IPS DF 4.7 (cell line): Measurements from ENCODE around the gene PPP1R36.
"Not testable (repeated sequence)": the region's sequence is repeated elsewhere in the genome, so short reads cannot be mapped to it uniquely, and the experiment has no call there.

Experiments
- DNase-seq: peaks from one replicate; pipeline ENCODE4 v3.0.0-alpha.2; 2013; ENCODE audit warnings: low spot score; ENCODE audit errors: extremely low read depth

The PPP1R36 gene, protein sequence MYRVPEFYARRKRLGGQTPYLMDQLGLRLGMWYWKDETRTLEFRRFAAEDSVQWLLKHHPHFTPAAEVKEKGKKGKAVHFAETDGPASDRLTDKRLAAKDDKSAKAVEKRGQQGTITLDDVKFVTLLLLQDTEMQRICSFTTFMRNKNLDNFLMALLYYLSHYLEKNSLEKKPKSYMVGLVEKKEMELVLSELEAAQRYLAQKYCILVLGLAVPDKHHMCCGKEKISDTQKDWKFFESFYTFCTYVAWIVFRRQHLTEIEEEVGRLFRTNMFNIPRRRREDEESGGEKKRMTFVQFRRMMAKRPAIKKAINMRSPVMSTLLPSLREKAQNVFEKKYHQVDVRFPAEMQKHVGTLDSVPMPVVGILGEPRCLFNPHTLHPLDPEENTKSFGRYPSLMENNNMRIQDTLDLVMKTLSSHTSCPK

DNA sequence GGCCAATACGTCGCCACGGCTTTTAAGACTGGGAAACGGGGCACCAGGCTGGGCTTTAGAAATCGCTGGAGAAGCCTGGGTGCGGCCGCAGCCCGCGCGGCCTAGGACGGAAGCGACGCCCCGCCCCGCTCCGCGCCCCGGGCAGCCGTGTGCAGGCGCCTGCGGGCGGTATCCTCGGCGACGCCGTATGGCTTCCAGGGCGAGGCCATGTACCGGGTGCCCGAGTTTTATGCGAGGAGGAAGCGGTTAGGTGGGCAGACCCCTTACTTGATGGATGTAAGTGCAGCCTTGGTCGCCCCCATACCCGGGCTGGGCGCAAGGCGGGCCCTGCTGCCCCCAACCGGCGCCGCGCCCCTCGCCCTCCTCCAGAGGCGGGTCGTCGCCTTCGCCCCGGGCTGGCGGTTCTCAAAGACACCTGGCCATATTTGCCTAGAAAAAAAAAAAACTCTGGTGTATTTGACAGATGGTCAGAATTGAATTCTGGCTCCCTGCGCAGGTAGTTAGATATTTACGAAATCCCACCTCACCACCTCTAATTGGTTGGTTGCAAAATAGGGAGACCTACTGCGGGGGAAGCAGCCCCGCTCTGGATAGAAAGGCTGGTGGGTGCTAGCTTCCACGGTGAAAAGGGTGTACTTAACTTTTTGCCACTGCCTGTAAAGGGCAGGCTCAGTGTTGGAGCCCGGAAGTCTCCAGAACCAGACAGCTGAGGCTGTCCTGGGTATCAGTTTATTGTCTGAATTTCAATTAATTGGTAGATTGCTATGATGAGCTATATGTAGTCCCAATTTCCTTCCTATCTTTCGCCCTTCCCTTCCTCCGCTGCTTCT is at the start of gene PPP1R36:
Gene PPP1R36 (plus strand): TSS at position 171 of the 830 bp plus-strand sequence. CDS start 37 bp downstream, at position 208.
- no peak for DNase-seq

DNA sequence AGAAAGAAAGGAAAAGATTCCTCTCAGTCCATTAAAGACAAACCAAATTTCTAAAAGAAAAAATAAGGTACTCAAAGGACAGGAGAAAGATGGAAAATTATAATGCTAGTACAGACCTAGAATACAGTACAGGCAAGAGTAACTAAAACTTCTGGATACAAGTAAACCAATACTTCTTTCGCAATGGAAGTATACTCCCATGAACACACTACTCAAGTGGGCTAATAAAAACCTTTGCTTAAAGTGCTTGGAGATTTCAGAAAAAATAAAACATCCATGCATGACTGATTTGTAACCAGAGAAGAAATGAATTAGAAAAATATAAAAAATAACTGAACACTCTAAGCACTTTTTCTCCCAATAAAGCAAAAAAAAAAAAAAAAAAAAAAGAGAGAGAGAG is 49.7 kb upstream of the PPP1R36 start:
- DNase-seq = no peak

DNA sequence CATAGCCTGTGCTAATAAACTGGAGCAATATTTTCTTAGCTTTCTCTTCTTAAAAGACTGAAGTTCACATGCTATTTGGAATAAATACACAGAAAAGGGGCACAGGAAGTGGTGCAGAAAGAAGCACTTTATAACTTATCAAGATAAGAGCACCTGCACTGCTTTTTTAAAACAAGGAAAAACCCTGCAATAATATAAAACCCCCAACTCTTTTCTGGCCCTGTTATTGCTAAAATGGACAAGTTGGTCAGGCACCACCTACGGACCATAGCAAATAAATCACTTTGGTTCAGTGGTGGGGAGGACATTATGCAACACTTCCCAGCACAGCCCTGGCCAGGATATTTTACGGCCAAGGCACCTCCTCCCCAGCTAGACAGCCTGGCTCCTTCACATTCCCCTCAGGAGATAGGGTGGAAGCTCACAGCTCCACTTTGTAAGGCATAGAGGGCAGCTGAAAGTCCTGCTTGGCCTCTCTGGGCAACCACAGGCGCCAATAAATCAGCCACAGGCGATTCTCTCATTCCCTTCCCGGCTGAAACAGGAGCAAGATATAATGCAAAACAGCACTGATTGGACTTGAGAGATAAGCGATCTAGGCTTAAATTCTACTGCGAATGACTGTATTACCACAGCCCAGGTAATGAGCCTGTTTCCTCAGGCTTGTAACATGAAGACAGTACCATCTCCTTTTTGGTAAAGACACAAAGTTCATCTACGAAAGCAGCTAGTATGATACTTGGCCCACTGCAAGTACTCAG is 48.2 kb upstream of the PPP1R36 start:
- DNase-seq = no peak

DNA sequence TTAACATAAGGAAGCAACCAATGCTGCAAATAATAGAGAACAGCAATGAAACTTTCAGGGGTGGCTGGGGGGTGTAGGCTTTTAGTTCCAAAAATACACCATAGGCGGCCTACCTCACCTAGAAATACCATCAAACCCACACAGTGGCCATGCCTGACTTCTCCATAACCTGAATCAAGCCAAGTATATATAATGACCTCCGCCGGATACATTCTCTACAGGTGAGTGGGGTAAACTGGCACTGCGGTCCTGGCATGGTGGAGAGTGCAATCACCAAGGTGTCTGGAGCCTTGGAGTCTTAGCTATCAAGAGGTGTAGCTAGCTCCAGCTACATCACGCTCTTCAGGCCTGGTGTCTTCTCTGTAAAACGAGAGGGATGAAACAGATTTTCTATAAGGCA is 47.3 kb upstream of the PPP1R36 start:
- DNase-seq = no peak

DNA sequence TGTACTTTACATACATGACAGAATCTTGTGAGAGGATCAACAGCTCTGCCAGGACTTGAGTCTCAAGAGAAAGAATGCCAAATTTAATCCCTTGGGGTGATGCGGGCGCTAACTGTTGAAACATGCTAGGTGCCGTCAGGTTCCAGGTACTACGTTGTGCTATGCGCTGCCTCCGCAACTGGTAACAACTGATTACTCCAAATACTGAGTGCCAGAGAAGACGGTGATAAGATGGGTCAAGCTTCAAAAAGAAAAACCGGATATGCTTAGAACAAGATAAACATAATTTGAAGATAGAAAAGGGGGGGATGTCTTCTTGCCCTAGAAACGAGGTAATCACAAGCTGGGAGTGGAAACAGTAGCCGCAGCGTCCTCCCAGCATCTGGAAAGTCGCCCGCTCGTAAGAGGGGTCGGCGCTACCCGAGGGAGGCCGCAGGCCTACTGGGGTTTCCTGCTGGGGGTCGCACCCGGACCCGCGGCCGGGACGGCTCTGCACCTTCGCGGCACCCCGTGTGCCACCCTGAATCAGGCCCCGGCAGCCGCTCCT is 46.8 kb upstream of the PPP1R36 start:
- no peak for DNase-seq

DNA sequence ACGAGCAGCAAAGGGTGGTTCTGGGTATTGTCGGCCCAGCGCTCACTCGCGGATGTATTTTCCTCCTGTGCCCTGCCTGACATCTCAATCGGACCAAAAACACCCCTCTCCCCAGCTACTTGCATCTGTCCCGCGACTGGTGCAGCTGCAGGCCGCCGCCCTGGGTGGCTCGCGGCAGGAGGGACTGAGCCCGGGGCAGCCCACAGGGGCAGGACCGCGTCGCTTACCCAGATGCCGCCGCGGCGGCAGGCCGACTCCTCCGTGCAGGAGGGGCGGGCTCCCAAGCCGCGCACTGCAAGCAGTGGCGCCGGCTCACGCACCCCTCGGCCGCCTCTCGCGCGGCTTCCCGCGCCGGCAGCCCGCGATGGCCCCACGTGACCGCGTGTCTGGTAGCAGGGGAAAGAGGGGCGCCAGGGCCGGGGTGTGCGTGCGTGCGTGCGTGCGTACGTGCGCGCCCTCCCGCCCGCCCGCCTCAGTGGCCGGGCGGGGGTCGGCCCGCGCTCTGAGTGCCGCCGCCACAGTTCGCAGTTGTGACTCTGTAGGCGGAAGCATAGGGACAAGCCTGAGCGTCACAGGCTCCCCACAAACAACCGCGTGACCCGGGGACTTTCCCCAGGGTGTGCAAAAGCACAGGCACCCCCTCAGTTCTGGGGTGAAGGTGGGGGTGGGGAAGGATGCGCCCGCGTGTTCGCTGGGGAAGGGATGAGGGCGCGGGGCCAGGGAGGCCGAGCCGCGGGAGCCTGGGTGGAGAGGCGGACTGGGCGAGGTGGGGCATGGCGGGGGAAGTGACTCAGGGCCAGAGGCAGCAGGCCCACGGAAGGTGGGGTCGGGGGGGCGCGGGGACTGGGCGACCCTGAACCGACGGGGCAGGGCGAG is 46.1 kb upstream of the PPP1R36 start, which contains the start of gene ZBTB25:
Gene ZBTB25 (minus strand): TSS at position 405 of the 876 bp plus-strand sequence. CDS start 13,305 bp downstream, outside the sequence.
- peak; percentile 36 for DNase-seq

DNA sequence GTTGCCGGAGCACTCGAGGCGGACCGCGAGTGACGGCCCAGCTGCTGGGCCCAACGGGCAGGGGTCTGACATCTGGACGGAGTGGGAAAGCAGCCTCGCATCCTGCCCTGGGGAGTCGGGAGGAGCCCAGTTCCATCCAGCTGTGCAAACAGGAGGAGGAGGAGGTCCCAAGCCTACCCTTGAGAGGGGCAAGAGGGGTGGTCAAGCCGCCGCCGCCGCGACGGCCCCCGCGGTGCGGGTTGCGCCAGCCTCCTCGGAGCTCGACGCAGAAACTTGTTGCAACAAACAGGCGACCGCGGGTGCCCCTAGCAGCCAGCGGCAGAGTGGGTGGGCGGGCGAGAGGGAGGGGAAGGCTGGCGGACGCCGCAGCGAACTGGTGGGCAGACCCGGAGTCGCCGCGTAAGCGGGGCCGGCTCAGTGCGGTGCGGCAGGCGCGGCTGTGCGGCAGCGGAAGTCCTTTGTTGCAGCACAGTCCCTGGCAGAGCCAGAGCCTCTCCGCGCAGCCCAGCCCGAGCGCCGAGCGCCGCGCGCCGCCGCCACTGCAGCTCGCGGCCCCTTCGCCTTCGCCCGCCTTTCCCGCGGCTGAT is 45.4 kb upstream of the PPP1R36 start, which contains the start of gene ZBTB1:
Gene ZBTB1 (plus strand): TSS at position 461 of the 587 bp plus-strand sequence. CDS start 16,735 bp downstream, outside the sequence.
- no peak for DNase-seq

DNA sequence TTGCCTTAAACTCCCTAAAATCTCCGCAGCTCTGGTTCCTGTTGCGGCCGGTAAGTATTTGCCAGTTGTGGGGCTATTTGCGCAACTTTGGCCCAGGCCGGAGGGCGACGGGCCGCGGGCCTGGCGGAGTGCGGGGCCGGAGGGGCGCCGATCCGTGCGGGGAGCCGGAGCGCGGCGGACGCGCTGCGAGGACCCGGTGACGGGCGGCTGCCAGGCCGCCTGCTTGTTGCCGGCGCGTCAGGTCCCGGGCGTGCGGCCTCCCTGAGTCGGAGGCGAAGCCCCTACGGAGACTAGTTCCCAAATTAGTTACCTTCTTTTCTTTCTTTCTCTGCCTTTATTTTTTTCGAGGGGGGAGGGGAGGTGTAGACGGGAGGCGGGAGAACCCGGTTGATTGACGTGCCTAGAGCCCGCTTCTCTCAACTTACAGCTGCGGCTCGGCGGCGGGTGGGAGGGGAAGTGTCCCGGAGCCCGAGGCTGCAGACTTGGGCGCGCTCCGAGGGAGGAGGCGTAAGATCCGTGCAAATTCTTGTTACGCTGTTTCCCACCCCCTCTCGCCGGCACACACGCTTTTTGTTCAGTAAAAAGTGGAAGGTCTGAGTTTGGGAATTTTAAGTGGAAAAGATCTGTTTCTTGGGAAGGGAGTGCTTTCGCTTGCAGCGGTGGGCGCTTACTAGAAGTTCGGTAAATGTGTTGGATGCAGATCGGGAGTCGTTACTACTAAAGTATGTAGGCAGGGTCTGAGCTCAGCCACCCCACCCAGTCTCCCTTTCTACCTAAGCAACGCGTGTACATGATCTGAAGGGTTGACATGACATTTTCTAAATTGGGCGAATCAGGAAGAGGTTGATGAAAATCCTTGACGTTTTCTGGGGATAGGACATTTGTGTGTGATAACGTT is 44.6 kb upstream of the PPP1R36 start:
- peak; percentile 56 for DNase-seq

DNA sequence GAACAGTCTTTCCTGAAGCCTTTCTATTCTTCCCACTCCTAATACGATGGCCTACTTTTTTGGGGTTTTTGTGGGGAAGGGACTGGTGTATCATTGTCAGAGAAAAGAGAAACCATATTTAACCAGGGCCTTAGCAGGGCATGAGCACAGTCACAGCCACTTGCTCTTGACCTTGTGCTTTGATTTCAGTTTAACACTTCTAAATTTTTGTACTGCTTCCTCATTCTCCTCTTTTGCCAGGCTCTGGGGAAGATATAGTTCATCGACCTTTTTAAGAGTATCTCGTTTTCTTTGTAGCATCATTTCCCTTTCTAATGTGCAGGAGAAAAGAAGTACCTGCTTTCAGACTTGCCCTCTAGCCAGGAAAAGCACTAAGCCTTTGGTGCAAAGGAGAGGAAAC is 43.0 kb upstream of the PPP1R36 start:
- DNase-seq = no peak

DNA sequence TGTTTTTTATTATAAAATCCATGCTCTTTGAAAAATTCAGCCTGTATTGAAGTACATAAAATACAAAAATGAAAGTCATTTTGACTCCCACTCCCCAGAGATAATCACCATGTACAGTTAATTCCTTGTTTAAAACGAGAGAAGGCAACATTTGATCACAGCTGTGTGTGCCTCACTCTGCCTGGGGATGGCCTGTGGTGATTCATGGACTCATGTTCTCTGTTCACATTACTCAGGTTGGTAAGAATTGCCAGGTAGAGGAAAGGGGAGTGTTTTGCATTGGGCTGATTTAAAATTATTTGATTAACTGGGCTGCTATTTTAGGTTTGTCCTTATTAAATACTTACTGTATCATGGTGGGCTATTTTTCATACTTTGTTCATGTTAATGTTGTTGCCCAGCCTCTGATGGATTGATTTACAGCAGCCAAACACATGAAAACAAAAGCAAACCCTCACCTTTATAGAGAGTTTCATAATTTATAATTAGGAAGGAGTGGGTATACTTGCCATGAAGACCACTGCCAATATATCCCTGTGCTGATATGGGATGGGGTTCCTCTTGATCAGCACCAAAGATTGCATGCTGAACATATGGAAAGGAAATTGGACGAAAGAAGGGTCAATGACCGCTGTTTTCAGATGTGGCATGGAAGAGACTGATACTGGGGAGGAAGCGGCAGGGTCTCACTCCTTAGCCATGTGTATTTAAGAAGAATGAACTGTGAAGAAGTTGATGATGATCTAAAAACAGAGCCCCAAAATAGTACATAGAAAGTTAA is 42.2 kb upstream of the PPP1R36 start:
- DNase-seq = no peak

DNA sequence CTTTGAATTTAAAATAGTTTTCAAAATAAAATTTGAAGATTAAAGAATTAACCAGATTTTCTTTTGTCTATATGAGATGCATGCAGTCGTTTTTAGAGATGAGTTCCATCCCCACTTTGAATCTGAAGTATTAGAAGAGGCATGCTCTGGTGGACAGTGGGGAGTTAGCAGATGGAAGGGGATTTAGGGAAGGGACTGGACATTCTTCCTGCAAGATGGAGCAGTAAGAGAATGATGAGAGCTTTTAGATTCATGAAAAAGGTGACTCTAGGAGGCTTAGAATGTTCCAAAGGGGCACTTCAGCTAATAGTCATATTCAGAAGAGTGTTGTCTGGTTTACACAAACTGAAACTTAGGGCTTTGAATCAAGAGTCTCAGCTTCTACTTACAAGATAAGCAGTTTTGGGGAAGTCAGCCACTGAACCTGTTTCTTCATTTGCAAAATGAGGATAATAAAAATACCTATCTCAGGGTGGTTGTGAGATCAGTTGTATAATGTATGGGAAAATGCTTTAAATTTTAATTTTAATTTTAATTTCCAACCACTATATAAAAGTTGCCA is 41.5 kb upstream of the PPP1R36 start:
- DNase-seq = no peak

DNA sequence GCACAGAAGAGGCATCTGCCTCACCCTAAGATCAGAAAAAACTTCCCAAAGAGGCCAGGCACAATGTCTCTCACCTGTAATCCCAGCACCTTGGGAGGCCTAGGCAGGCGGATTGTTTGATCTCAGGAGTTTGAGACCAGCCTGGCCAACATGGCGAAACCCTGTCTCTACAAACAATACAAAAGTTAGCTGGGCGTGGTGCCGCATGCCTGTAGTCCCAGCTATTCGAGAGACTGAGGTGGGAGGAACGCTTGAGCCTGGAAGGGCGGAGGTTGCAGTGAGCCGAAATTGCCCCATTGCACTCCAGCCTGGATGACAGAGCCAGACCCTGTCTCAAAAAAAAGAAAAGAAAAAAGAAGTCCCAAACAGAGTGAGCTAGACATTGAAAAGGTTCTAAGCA is 40.7 kb upstream of the PPP1R36 start:
- no peak for DNase-seq

DNA sequence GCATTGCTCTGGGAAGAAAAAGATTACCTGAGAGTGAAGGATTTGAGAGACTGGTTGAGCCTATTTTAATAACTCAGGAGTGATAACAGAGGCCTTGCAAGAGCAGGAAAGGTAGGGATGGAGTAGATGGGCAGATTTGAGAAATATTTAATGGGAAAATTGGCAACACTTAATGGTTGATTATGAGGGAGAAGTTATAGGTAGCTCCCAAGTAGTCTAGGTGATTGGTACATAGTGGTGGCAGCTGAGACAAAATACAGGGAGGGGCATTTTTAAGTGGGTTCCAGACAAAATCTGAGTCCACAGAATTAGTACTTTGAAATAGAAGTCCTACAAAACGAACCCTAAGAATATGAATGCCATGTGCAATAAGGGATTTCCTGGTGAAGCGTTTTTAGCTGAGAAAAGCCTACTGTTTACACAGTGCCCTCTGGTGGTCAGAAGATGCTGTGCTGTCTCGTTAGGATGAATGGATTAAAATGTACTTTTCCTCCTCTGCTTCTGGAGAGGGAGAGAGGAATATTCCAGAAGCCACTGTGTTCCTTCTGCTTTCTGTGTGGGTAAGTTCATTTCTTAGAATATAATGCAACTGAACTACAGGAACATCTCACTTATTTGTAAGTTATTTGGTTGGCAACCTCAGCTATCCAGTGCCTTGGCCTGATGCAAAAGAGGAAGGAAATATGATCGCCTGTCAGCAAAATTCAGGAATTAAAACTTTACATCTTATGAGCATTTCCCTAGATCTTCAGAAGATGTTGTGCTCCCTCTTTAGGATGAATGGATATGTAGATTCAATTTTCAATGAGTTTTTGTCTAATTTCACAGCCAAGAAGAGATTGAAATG is 38.7 kb upstream of the PPP1R36 start:
- no peak for DNase-seq

DNA sequence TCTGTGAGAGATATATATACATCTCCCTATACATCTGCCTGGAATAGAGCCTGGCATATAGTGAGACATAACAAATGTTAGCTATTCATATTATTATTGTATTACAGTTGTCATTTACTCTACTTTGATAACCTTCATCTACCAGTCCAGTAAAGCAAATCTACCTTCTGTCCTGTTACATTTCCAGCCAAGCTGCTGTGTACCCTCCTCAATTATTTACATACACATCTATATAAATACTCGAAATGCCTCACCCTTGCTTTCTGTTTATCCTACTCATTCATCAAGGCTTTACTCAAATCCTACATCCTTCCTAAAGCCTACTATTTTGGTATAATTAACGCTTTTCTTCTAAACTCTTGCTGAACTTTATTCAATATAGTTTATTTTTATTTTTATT is 36.5 kb upstream of the PPP1R36 start:
- DNase-seq = no peak

DNA sequence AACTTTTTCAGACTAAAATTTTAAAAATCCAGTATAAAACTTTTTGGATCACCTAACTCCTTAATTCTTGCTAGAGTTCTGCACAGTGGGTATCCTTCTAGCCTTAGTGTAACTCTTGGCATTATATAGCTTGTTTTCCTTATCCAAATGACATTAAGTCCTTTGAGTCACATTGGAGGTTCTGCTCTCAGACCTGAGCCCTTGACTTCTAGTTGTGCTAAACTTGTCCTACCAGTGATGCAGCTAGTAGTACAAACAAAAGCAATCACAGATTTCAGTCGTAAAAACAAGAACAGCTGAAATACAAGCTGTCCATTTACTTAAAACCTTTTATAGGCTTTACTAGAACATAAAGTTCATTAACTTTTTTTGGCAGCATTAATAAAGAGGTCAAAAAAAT is 34.7 kb upstream of the PPP1R36 start:
- DNase-seq = no peak

DNA sequence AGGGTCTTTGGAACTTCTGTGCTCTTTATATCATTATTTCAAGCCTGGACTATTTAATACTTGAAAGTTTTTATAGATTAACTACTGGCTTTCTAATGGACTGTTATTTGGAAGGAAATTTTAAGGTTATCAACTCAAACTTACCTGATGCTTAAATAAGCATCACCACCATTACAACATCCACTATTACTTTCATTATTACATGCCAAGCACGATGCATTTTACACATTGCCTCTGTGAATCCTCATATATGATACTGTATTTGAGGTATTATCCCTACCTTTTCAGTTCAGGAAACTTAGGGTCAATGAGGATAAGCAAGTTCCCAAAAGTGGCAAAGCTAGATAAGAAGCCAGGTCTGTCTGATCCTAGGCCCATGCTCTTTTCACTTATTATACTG is 32.8 kb upstream of the PPP1R36 start:
- DNase-seq = no peak

DNA sequence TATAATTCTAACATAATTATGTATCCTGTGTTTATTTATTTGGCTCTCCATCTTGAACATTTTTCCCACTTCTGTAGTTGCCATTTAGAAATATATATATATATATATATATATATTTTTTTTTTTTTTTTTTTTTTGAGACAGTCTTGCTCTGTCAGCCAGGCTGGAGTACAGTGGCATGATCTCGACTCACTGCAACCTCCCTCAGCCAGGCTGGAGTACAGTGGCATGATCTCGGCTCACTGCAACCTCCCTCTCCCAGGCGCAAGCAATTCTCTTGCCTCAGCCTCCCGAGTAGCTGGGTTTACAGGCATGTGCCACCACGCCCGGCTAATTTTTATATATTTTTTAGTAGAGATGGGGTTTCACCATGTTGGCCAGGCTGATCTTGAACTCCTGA is 32.1 kb upstream of the PPP1R36 start:
- not testable (repeated sequence) for DNase-seq
